NCI-H2196 (cell line): Measurements from ENCODE around the gene TANGO6.

ENCODE experiments used
- DNase-seq: peaks from one replicate; lab custom pipeline; 2025; ENCODE audit not compliant: unreplicated experiment; lab: John Stamatoyannopoulos, UW

The TANGO6 gene

DNA sequence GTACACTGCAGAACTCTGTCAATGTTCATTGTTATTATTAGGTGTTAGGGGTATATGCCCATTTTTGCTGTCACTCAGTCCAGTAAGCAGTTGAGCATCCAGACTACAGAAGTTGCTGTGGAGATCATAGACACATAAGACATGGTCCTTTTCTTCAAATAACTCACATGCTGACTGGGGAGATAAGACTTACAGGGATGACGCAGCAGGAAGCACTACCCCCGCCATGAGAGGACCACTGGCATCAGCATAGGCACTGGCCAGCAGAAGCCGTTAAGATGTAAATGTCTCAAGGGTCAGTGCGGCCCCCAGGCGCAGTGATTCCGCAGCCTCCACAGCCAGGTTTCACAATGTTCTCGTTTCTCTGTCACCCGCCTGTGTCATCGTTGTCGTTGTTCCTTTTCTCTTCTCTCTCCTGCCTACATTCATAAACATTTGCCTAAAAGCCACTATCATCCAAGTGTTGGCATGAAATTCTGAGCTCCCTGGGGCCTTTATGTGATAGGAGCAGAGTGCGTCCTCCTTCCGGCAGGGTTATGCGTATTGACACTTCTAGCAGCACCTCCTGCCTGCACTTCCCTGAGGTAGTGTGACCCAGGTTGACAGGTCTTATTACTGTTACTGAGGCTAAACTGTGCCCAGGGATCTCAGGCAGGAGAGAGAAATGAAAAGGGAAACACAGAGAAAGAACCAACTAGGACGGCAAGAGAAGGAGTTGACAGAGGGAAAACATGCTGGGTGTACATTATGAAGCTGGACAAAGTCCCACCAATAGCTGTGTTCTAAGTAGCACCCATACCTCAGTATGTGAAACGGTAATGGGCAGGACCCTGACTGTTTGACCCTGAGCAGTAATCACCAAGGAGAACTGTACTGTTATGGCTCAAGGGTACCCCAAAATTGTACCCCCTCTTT, 17.9 kb downstream of the TANGO6 start:
- DNase-seq = no peak

DNA sequence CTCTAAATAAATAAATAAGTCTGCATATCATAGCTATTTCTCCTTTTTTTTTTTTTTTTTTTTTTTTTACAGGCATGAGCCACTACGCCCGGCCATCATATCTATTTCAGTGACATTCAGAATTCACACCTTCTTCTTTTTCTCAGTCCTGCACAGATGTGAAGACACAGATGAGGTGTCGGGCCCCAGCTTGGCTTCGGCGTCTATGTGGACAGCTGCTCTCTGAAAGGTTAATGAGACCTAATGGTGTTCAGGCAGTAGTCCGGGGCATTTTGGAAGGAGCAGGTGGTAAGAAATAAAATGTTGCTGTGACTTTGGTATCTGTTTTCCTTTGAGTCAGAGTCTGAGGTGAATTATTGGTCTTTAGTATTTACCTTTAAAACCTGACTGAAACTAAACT, 23.6 kb downstream of the TANGO6 start:
- no peak for DNase-seq

DNA sequence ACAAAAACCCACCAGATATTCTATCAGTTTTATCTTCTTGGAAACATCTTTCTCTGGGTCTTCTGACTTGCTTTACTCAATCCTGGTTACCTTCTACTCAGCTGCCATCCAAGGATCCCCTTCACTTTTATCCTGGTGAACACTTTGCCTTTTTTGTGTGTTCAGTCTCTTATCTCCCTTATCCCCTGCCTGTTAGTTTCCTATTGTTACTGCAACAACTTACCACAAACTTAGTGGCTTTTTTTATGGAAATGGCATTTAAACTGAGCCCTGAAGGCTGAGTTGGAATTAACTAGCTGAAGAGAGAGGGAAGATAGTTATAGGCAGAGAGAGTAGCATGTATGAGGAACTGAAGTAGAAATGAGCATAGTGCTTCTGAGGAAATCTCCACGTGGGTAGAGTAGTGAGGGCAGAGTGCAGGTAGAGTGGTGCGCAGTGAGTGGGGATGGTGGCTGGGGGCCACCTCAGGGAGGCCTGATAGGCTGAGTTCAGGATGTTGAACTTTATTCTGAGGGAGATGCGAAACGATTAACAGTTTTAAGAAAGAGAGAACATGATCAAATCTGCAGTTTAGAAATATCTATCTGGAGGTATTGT, 26.3 kb downstream of the TANGO6 start:
- no peak for DNase-seq

DNA sequence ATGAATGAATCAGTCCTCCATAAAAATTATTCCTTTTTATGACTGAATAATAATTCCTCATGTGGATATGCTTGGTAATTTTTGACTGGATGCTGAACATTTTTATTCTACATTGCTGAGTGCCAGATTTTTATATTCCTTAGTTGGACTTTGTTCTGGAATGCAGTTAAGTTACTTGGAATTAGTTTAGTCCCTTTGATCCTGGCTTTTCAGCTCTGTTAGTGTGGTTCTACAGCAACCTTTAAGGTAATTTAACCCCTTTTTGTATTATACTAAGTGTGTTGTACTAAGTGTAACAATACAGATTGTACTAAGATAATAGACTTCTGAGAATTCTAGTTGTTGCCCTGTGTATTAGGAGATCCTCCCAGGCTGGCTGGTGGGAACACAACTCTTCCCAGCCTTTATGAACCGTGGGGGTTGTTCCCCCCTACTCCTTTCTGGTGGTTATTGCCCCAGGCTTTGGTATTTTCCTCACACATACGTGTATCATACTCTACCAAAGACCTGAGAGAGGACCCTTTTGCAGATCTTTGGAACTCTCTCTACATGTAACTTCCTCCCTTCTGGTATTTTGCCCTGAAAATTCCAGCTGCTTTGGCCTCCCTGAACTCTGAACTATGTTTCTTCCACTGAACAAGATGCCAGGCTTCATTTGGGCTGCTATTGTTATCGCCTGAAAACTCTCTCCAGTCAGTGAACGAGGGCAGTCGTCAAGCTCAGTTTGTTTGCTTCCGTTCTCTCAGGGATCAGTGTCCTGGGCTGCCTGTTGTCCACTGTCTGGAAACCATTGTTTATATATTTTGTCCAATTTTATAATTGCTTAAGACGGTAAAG, 30.5 kb downstream of the TANGO6 start:
- DNase-seq = no peak

DNA sequence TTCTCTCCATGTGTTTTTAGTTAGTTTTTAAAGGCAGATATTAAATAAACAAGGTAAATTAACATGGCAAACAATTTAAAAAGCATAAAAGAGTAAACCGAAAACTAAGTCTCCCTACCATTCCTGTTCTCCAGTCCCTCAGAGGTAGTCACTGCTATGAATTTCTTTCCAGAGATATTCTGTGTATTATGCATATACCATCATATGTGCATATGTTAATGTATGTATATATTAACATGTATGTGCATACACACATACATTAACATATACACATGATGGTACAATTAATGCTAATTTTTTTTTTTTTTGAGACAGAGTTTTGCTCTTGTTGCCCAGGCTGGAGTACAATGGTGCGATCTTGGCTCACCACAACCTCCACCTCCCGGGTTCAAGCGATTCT, 32.5 kb downstream of the TANGO6 start:
- DNase-seq = no peak

DNA sequence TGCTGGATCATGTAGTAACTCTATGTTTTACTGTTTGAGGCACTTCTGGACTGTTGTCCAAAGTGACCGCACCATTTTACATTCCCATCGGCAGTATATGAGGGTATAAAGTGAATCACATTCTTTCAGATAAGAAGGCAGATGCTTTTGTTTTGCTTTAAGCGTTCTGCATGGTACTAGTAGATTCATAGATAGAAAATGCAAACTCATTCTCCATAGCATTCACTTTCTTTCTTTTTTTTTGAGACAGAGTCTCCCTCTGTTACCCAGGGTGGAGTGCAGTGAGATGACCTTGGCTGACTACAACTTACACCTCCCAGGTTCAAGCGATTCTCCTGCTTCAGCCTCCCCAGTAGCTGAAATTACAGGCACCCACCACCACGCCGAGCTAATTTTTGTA, 40.4 kb downstream of the TANGO6 start:
- DNase-seq = no peak

DNA sequence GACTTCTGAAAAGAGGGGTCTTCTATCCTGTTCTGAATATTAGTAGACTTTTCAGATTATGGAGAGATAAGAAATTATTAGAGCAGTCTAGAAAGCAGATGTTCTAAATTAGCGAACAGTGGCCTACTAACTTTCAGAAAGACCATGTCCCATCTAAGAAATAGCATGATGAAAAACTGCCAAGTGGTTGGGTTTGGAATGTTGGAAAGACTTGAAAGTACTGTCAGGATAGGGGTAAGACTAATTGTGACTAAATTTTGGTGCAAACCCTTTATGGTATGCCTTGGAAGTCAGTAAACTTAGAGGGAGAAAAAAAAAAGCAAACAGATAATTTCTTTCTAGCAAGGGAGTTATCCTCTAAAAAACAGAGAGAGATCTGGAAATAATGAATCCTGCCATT, 41.1 kb downstream of the TANGO6 start:
- DNase-seq = no peak

DNA sequence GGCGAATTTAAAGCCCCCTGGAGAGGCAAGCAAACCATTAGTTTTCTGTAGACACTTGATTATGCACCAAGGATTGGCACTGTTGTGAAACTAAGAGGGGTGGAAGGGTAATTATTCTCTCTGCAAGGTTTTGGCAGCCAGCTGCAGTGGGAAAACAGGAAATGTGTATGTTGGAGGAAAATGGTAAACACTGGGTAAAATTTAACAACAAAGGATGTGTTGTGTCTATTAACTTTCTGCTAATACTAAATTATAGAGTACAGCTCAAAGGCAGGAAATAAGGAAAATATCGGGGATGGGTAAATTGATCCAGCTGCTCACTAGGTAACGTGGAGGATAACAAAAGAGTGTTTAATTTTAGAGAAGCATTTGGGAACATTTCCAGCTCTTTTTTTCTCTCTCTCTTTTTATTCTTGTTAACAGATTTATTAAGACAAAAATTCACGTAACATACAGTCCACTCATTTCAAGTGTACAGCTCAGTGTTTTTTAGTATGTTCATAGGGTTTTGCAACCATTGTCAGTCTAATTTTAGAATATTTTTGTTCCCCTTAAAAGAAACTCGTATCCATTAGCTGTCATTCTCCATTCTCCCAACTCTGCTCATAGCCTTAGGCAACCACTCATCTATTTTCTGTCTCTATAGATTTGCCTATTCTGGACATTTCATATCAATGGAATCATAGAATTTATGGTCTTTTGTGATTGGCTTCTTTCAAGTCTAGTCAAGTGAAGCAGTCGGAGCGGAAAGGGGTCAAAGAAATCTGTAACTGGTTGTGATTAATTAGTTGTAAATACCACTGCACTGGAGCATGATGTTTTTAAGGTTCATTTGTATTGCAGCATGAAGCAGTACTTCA, 41.8 kb downstream of the TANGO6 start:
- DNase-seq = no peak

DNA sequence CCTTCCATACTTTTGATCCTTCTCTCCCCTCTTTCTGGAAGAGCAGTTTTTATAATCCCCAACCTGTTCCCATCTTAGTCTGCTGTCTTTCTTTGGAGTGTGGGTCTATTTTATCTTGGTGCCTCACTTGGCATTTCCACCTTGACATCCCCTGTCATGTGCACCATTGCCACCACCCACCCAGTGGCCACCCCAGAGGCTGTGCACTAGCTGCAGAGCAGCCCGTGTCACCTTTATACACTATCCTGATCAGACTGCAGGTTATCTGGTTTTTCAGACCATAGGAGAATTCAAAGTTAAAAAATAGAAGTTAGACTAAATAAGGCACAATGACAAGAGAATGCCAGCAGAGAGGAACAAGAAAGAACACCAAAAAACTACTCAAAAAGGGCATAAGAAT, 43.8 kb downstream of the TANGO6 start:
- DNase-seq = no peak

DNA sequence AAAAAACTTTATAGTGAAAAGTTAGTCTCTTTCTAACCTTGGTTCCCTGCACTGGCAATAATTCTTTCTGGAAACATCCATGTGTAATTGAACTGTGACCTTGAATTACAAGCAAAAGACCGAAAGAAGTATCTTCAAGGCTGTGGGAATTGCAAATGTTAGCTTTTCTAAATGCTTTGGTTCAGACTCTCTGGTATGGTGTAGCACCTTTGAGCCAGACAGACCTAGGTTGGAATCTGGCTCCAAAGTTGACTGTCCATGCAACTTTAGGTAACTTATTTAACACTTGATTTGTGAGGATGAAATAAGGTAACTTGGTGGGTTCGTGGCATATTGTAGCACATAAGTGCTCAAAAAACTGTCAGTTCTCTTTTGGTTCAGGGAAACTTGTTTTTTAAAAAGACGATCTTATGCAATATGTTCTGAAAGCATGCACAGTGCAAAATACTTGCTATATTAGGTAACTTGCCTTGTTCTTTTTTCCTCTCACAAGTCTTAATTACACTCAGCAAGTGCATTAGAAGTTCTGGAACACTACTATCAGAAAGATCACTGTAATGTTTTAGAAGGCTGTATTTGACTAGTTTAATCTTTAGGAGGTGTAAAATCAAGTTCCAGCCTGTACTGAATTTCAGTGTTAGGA, 46.3 kb downstream of the TANGO6 start:
- no peak for DNase-seq

DNA sequence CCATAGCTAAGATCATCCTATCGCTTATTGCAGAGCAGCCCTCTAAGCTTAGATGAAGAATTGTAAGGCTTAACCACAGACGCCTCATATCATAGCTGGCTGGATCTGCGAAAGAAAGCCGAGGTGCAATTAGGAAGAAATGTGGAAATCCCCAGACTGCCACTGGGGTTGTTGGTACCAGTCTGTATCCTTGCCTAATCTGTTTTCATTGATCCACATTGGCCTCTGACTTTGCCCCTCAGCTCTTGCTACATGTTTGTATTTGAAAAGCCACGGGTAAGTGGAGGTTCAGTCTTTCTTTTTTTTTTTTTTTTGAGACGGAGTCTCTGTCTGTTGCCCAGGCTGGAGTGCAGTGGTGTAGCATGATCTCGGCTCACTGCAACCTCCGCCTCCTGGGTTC, 48.9 kb downstream of the TANGO6 start:
- DNase-seq = no peak

DNA sequence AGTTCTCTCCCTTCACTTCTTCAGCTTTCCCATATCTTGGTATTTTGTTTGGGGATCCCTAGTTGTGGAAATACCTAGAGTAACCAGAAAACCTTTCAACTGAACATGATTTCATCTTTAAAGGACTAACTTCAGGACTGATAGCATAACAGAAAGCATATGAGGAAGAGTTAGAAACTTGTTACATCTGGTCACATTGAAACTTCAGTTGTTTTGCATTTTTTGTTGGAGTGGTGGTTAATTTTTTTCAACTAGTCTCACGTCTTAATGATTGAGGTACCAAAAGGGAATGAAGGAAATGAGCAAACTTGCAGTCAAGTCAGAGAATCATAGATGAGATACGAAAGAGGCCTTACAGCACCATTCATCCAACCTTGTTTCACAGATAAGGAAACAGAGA, 49.6 kb downstream of the TANGO6 start:
- DNase-seq = no peak

DNA sequence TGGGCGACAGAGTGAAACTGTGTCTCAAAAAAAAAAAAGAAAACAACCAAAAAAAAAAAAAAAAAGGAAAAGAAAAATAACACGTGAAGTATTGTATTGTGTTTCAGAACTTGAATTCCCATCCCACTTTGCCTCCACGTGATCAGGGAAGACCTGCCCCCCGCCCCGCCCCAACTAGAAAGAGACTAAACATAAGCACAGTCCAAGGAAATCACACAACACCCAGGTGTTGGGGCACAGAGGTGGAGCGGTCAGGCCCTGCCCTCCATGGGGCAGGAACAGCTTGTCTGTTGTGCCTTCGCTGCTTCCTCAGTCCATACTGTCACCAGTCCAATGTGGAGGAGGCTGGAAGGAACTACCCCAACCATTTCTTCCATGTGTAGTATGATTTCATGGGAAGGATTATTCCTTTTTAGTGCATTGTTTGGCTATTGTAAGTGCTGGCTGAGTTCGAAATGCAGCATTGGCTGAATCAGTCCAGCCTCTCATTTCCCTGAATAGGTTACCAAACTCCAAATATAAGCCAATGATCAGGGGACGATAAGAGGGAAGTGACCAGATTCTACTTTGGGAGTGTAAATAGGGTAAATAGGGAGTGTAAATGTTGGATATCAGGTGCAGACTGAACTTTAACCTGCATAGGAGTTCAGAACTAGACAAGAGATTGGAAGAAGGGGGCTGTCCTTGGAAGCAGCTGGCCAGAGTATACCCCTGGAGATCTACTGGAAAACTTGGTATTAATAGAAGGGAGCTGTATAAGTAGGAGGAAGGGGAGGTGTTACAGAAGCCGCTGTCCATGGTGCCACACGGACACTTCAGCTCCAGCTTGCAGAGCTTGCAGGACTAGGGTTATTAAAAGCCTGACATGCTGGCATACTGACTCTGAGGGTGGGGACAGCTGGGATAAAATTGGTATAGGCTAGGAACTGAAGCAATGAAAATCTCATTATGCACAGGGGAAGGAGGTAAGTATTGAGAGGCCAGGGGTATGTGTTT, 50.7 kb downstream of the TANGO6 start:
- no peak for DNase-seq

DNA sequence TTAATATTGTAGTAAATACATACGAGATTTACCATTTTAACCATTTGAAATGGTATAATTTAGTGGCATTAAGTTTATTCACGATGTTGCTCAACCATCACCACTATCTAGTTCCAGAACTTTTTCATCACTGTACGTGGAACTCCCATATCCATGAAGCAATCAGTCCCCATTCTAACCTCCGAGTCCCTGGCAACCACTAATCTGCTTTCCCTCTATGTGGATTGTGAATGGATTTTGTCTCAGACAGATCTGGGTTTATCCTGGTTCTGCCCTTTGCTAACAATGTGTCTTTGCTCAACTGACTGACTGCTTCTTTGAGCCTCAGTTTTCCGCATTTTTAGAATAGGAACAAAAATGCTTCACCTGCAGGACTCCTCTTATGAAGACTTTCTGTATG, 51.4 kb downstream of the TANGO6 start:
- DNase-seq = no peak

DNA sequence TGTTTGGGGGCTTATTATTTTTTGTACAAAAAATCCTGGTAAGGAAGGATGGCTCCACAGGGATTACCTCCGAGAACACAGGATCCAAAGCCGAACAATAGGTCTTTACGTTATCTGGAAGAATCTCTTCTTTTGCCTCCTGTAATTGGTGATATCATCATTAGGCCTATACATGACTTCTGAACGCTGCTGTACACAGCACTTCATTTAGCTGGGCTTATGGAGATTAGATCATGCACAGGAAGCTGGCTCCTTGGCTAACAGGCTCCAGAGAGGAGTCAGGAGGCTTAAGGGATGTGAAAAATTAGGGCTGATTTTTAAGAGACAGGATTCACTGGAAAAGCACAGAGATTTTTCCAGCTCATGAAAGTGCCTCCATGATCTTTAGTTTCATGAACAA, 54.7 kb downstream of the TANGO6 start:
- no peak for DNase-seq

DNA sequence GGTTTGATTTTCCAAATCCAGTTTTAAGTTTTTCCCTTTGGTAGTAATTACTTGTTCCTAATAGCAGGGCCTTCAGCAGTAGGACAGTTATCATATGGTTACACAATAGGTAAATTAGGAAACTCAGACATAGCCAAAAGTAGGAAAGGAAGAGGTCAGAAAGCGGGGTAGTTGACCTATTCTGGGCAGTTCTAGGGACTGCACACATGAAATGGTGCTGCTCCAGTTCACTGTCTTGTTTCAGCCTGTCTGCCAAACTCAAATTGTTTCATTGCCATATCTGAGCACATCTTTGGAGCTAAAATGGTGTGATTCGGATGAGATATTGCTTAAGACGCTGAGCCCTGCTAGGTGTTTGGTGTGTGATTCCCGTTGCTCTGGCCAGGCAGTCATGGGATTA, 56.7 kb downstream of the TANGO6 start:
- DNase-seq = no peak

DNA sequence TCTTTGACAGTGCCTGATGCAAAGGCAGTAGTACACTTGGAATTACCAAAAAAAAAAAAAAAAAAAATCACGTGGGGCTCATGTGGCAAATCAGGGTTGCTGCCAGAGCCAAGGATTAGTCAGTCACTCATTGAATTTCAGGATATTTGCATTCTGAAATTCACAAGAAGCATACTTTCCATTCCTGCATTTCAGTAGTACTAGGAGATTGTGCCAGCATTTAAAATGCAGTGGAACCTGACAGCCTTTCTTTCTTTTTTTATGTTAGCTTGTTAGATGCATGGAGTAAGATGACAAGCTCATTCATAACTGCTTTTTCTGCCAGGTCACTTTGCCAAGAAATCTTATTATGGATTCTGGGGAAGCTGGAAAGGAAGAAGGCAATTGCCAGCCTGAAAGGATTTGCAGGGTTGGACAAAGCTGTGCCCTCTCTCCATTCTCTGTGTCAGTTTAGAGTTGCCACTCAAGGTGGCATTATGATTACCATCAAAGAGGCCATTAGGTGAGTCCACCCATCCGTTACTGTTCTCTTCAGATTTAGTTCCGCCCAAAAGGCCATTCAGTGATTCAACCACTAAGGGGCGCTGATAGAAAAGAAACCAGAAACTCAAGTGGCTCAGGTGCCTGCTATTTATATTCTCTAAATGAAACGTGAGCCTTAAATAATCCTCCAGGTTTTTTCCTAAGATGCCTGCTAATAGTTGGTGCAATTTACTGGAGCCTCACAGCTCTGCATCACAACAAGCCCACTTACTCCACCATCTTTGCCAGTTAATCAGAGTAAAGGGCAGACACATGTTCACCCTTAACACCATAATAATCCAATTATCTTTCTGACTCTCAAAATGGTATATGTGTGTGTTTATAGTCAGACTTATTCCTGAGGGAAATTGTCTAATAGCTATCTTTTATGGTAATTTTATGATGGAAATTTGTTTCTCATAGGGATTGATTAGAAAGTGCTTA, 59.0 kb downstream of the TANGO6 start:
- DNase-seq = peak; percentile 63

DNA sequence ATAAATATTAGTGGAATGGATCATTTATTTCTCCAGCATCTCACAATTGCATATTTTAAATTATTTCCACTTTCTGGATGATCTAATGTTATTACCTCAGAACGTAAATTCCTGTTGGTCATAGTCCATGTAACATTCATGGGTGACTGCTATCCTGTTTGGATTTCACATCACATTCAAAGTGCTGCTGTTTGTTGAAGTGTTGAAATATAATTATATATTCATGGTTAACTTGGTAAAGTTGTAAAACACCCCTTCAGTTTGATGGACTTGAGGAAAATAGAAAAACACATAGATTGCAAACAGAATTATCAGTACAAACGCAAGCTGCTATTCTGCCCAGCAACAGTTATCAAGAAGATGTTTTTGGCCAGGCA, 59.6 kb downstream of the TANGO6 start:
- DNase-seq = no peak
